Uterus (tissue), 2 donors: ENCODE results near the gene CLSTN1.

Source experiments
- CTCF ChIP-seq, 4 experiments: fragments of 200-600 bp in 2 of 4; fragments of 450-650 bp in 2 of 4; sonication (generic) in 2 of 4; IDR thresholded peaks; one replicate each; pipeline ENCODE4 v1.5.1; 2016 to 2019; ENCODE audit warnings: antibody characterized with exemption in 4 of 4, mild to moderate bottlenecking in 2 of 4, moderate library complexity in 1 of 4
- POLR2A ChIP-seq, 2 donors: fragments of 450-650 bp; IDR thresholded peaks; one replicate each; pipeline ENCODE4 v1.6.1; 2016; ENCODE audit warnings: antibody characterized with exemption in 2 of 2, mild to moderate bottlenecking in 1 of 2, moderate library complexity in 1 of 2

DNA sequence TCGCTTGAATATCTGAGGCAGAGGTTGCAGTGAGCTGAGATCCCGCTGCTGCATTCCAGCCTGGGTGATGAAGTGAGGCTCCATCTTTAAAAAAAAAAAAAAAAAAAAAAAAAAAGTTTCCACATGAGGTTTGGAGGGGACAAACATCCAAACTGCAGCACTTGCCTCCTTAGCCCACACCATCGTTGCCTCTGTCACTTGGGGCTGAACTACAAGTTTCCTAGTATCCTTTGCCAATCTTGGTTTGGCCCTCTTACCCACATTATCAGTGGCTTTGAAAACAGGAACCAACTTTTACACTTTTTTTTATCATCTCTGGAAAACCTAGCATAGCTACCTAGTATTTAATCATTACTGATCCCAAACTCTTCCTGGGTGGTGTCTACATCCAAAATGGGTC, 59.2 kb downstream of the CLSTN1 start:
- TF ChIP-seq CTCF (IDR thresholded peaks at IDR 0.05) (no peak), POLR2A (IDR thresholded peaks at IDR 0.05) (no peak)
